T-helper 22 cell (primary cell): Measurements from ENCODE around the gene MINAR1.

Source experiments
- DNase-seq: peaks from one replicate; pipeline ENCODE4 v3.0.0-alpha.2; 2020; ENCODE audit warnings: low read depth

The MINAR1 gene

GRCh38 chr15:79432345-79433275 lies 474 bp downstream of the MINAR1 start:
- DNase-seq, result no peak

- DNase-seq, result no peak
These were observed 1.3 kb downstream of the MINAR1 start for GRCh38 chr15:79433276-79433990.

GRCh38 chr15:79434361-79434760 lies 2.2 kb downstream of the MINAR1 start:
- DNase-seq, result no peak

GRCh38 chr15:79436037-79436780 lies 4.1 kb downstream of the MINAR1 start:
- DNase-seq, result no peak

GRCh38 chr15:79437275-79438000 lies 5.3 kb downstream of the MINAR1 start:
- no peak for DNase-seq

GRCh38 chr15:79439236-79439635 lies 7.1 kb downstream of the MINAR1 start:
- DNase-seq, result no peak

GRCh38 chr15:79440355-79440908 lies 8.3 kb downstream of the MINAR1 start:
- DNase-seq, result no peak

- no peak for DNase-seq
These were observed 10.8 kb downstream of the MINAR1 start for GRCh38 chr15:79442911-79443310.

- DNase-seq, result no peak
These were observed 14.9 kb downstream of the MINAR1 start for GRCh38 chr15:79447060-79447459.

- DNase-seq, result no peak
These were observed 18.5 kb downstream of the MINAR1 start for GRCh38 chr15:79450648-79451047.

GRCh38 chr15:79451361-79451999 lies 19.3 kb downstream of the MINAR1 start:
- DNase-seq, result no peak

GRCh38 chr15:79452244-79453051 lies 20.3 kb downstream of the MINAR1 start:
- no peak for DNase-seq

GRCh38 chr15:79453446-79453845 lies 21.3 kb downstream of the MINAR1 start:
- no peak for DNase-seq

GRCh38 chr15:79454063-79454462 lies 21.9 kb downstream of the MINAR1 start:
- no peak for DNase-seq

GRCh38 chr15:79455361-79455760 lies 23.2 kb downstream of the MINAR1 start:
- no peak for DNase-seq

- DNase-seq, result no peak
These were observed 23.8 kb downstream of the MINAR1 start for GRCh38 chr15:79455943-79456342.

- DNase-seq, result no peak
These were observed 26.4 kb downstream of the MINAR1 start for GRCh38 chr15:79458491-79458890.

- no peak for DNase-seq
These were observed 27.5 kb downstream of the MINAR1 start for GRCh38 chr15:79459666-79460065.

- DNase-seq, result no peak
These were observed 31.1 kb downstream of the MINAR1 start for GRCh38 chr15:79463043-79463780.
